Activated CD8-positive, alpha-beta memory T cell treated with anti-CD3 and anti-CD28 coated beads for 48 hours (primary cell): ENCODE measurements around the gene MCAT.

Experiments used
- DNase-seq, 3 experiments: peaks; one replicate each; pipeline ENCODE4 v3.0.0-alpha.2; 2020; ENCODE audit warnings: low read depth in 2 of 3, low spot score in 2 of 3

The MCAT gene

GRCh38 chr22:43173566-43173965, 30.4 kb upstream of the MCAT start:
- DNase-seq: no peak

DNA sequence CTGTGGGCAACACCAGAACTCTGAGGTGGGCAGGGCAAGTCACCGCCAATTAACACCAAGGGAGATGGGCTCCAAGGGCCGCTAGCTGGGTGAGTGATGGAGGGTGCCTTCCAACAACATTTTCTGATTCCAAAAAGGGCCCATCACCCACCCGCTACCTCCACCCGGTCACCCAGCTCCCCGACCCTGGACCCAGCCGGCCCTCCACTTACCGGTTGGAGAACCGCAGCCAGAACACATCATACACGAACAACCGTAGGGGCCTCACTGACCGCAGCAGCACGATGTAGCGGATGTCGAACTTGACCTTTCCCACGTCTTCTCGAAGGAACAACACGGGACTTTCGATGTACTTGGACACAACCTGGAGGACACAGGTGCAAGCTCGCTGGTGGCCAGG, 29.0 kb upstream of the MCAT start:
- DNase-seq: no peak

DNA sequence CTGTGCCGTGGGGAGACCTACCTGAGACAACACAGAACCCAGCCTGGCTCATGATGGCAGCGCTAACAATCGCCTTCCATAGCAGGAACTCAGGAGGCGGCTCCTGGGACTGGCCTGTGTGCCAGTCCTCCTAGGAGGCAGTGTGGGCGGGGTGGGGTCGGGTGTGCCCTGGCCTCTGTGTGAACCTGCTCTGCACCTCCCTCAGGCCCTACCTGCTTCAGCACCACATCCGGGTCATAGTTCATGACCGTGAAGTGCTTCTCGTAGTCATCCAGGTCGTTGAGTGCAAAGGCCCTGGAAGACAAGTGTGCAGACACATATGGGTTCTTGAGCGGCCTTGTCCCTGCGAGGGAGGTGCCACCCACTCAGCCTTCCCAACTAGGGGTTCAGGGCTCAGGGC, 28.4 kb upstream of the MCAT start:
- DNase-seq: no peak

DNA sequence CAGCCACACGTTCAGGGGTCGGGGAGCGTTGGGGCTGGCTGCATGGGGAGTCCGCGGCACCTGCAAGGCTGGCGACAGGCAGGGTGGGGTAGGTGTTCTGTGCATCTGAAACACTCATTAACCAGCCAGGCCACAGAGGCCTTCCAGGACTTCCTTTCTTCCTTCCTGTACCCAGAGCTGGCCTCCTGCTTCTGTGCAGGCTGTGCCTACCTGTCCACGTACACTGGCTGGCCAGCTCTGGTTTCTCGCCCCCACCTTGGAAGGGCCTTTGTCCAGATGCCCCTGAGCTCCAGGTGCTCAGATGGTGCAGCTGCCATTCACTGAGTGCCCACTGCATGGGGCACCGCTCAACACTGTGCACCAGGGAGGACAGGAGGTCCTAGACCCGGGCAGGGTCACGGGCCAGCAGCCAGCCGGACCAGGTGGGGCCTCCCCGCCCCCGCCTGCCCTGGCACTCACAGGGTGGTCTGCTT, 27.9 kb upstream of the MCAT start:
- no peak for DNase-seq

- no peak for DNase-seq
Measured at GRCh38 chr22:43170131-43170480, 26.9 kb upstream of the MCAT start.

DNA sequence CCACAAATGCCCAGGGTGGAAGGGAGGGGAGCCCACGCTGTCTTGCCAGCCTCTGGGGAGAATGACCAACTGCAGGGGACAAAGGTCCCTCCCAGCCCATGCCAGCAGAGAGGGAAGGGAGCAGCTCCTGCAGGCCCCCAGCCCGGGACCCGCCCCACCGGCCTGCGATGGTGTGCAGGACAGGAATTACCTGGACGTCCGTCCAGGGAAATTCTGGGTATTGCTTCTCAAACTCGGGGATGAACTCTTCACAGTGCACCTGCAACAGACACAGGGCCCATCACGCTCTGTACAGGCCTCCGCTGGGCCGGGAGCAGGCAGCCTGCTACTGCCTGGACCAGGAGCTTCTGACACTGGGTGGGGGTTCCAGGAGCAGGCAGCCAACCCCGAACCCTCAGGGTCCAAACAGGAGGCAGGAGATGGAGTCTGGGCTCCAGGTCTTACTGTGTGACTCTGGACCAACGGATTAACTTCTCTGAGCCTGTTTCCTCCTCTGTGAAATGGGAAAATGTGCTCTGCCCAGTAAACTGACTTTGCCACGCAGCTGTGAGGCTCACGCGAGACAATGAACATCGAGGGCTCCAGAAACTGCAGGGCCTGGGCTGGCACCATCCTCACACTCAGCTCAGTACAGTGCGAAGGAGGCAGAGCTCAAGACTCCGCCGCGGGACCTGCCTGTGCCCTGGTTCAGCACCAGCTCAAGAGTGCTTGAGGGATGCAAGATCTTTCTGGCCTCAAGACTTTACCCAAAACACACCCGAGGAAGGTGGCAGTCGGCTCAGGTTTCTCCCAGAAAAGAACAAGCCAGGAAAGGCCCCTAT, 26.3 kb upstream of the MCAT start:
- no peak for DNase-seq

DNA sequence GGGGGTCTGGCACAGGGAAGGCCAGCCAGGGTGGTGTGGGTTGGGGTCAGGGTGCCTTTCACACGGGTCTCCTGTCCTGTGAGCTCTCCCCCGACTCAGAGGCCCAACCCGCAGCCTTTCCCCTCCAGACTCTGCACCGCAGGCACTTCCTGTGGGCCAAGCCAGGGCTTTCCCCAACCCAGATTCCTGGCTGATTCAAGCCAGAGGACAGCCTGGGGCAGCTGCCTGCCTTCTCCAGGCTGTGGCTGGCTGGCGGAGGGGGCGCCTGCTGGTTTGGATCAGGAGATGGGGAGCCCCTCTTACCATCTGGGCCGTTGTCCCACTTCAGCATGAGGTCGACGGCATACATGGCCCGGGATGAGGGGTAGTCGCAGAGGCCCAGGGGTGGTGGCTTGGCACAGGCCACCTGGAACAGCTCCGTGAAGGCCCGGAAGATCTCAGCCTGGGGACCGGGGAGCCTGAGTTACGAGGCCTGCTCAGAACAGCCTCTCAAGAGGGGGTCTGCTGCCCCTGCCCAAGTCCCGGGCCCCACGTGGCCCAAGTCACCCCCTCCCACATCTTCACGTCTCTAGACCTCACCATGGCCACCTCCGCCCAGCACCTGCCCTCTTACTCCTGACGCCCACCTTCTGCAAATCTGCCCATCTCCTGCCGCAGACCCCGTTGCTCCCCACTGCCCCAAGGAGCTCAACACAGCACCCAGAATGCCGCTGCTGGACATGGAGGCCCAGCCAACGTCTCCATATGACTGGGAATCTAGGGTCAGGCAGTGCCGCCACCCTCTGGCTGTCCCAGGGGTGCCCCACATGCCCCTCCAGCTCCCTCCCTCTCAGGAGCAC, 25.5 kb upstream of the MCAT start:
- no peak for DNase-seq

- no peak for DNase-seq
Measured at GRCh38 chr22:43167001-43167589, 23.9 kb upstream of the MCAT start.

GRCh38 chr22:43166132-43166930, 23.1 kb upstream of the MCAT start:
- DNase-seq: no peak

- DNase-seq: no peak
Measured at GRCh38 chr22:43164636-43165035, 21.4 kb upstream of the MCAT start.

DNA sequence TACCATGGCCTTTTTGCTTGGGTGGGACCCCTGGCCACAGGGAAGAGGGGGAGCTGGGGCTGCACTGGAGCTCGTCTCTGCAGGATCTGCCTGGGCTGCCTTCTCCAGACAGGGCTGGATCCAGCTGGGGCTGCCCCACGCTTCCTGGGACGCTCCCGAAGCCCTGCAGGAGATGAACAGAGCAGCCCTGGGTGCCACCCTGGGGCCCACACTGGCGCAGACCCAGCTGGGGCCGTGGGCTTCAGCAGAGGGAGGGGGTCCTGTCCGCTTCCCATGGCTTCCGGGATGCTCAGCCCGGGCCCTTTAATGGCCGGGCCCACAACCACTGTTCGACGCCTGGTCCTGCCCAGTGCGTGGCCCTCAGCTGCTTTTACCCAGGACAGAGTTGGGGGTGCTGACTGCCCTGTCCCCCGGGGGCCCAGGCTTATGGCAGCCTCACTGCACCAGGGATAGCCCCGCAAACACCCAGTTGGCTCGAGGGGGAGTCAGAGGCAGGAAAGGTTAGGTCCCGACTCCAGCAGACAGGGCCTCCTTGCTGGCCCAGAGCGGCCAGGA, 20.1 kb upstream of the MCAT start:
- no peak for DNase-seq

DNA sequence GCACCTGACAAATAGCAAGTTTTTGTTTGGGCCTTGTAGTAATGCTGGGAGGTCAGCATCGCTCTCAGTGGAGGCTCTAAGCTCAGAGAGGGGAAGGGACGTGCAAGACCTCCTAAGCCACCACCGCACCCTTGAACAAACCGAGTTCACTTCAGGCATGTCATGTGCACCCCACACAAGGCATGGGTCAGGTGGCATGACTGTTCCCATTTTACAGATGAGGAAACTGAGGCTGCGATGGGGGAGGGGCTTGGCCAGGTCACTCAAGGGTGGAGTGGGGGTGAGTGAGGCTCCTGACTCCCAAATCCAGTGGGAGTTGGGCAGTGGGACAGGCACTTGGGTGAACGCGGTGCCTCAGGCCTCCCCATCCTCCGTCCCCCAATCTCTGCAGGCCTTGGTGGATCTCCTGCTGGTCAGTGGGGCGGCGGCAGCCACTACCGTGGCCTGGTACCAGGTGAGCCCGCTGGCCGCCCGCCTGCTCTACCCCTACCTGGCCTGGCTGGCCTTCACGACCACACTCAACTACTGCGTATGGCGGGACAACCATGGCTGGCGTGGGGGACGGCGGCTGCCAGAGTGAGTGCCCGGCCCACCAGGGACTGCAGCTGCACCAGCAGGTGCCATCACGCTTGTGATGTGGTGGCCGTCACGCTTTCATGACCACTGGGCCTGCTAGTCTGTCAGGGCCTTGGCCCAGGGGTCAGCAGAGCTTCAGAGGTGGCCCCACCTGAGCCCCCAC, 19.4 kb upstream of the MCAT start:
- no peak for DNase-seq

DNA sequence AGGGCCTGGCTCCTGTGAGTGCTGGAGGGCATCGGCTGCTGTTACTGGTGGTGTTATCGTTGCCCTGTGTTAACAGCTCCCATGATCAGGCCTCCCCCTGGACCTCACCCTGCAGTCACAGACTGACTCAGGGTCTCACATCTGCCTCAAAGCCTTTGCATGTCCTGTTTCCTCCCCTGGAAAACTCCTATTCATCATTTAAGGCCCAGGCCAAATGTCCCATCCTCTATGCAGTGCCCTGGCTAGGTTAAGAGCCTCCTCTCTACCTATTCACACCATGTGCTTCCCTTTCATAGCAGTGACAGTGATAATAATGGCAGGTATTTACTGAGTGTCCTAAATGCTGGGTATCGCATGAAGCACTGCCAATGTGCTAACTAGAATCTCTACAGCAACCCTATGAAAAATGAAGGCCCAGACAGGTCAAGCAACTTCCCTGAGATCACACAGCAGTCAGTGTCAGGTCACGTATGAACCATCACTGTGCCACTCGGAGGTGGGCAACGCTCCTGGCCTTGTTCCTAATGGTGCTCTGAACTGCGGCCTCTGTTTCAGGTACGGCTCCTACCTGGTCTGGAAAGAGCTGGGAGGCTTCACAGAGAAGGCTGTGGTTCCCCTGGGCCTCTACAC, 17.4 kb upstream of the MCAT start:
- no peak for DNase-seq

DNA sequence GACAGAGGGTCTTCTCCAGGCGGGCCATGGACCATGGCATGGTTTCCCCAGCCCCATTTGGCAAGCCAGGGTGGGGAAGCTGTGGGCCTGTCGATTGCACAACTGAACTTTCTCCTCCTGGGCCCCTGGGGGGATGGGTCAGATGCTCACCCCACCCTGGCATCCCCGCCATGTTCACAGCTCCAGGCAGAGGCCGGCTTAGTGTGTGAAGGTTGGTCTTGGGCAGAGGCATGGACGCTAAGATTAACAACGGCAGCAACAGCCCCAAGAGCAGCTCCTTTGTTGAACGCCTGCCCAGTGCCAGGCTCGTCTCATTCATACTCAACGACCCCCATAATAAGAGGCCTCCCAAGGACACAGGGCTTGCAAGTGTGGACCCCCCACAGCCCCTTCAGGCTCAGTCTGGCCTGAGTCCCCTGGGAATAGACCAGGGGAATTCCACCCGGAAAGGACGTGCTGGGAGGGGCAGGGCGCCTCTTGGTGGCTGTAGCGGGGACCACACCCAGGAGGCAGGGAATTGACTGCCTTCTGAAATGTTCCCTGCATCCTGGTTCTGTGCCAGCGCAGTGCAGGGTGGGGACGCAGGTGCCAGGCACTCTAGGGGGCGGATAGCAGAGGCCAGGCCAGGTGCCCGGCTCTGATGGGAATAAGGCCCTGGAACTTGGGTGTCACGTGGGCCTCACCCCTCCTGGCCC, 16.4 kb upstream of the MCAT start:
- DNase-seq: no peak

GRCh38 chr22:43158778-43159483, 15.7 kb upstream of the MCAT start:
- DNase-seq: no peak

DNA sequence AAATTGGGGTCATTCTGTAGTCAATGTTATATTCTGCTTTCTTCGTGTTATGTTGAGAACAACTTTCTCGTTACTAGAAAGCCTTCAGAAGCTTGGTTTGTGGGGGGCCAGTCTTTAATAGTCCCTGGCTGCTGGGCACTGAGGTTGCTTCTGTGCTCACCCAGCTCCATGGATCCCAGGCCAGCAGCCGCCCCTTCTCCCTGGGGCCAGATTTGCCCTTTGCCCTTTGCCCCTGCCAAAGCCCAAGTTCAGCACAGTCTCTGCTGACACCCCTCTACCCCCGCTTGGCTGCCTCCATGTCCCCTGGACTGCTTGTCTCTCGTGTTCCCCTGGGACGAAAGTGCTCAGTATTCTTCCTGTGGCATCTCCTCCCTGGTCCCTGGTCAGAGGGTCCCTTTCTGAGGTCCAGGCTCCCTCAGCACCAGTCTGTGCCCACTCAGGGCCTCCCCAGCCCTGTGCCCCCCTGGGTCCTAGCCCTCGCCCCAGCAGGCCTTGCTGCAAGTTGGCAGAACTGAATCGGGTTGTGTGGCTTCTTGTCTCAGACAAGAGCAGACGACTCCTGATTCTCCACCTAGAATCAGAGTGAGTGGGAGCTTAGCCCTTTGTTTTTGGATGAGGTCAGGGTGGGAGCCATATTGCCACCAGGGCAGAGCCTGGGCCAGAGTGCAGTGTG, 14.8 kb upstream of the MCAT start:
- no peak for DNase-seq

- DNase-seq: no peak
Measured at GRCh38 chr22:43156413-43156812, 13.2 kb upstream of the MCAT start.

DNA sequence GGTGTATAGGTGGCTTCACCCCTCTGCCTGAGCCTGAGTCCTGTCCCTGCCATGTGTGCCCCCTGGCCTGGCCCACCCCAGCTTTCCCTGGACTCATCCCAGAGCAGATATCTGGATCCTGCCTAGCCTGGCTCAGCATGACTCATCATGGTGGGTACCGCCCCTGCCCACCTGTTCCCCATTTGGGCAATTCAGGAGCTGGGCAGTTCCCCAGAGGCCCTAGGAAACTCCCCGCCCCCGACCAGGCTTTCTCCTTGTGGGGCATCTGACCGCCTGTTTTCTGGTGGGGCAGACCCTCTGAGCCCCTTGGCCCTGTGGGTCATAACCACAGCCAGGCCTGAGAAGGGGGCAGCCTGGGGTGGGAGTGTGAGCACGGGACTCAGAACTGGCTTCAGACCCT, 12.6 kb upstream of the MCAT start:
- no peak for DNase-seq
